SK-N-MC (cell line): ENCODE data around the gene LRRIQ3.
A peak's percentile ranks its signal among the peaks of the same experiment; 100 is the strongest.
"Not testable (repeated sequence)": the region's sequence is repeated elsewhere in the genome, so short reads cannot be mapped to it uniquely, and the experiment has no call there.

Source experiments
- DNase-seq: peaks from one replicate; pipeline ENCODE4 v3.0.0-alpha.2; 2011; ENCODE audit warnings: low read depth, low spot score
- H3K27ac ChIP-seq: fragments of 200-600 bp; sonication (generic); 2 replicates; pipeline ENCODE4 v1.5.1; 2016; ENCODE audit warnings: mixed run types
- H3K36me3 ChIP-seq: fragments of 200-600 bp; sonication (generic); 2 replicates; pipeline ENCODE4 v1.6.1; 2017; ENCODE audit warnings: antibody characterized with exemption, low read length, mixed read lengths; ENCODE audit not compliant: insufficient read depth
- H3K4me3 ChIP-seq: fragments of 200-600 bp; sonication (generic); 2 replicates; pipeline ENCODE4 v1.5.1; 2016
- H3K9ac ChIP-seq: fragments of 200-600 bp; sonication (generic); 2 replicates; pipeline ENCODE4 v1.8.0; 2017; ENCODE audit warnings: mixed run types, mixed read lengths; ENCODE audit not compliant: insufficient read length
- H3K9me3 ChIP-seq: fragments of 200-600 bp; sonication (generic); 2 replicates; pipeline ENCODE4 v1.6.1; 2017; ENCODE audit warnings: low read depth, mild to moderate bottlenecking, antibody characterized with exemption, low read length, moderate library complexity, mixed read lengths
- EZH2 ChIP-seq: fragments of 200-600 bp; sonication (generic); IDR thresholded peaks from one replicate; pipeline ENCODE4 v1.6.1; 2017; ENCODE audit warnings: antibody characterized with exemption
- FOXP2 ChIP-seq: optimal IDR thresholded peaks from 2 replicates; pipeline ENCODE3; 2011; ENCODE audit warnings: mild to moderate bottlenecking, moderate library complexity; ENCODE audit not compliant: insufficient read depth; ENCODE audit errors: extremely low read length, control extremely low read depth
- POLR2AphosphoS5 ChIP-seq: IDR thresholded peaks from 2 replicates; pipeline ENCODE4 v1.6.1; 2012; ENCODE audit warnings: mild to moderate bottlenecking, low read depth, low read length, borderline replicate concordance

LRRIQ3 gene

DNA sequence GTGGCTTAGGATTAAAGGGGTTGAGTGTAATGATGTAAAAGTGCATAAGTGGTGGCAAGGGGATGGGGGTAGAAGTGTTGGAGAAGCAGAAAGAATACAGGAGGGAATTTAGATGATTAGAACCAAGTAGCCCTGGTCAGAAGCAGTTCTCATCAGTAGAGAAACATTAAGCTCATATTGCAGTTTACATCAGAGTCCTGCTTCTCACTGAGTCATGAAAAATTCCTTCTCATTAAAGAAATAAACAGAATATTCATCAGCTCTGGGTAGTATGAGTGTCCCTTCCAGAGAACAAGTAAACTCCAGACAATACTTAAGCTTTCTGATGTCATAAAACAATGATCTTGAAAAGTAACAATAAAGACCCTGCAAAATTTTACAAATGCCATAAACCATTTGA, 36.5 kb downstream of the LRRIQ3 start:
- Histone ChIP-seq H3K4me3 (no peak overlapping the region), H3K27ac (no peak overlapping the region), H3K9ac (no peak overlapping the region), H3K36me3 (no peaks in the 10 kb centered on the region), H3K9me3 (no peaks in the 10 kb centered on the region)
- TF ChIP-seq POLR2AphosphoS5 (no peak), FOXP2 (no peak), EZH2 (no peak)
- DNase-seq: no peak

DNA sequence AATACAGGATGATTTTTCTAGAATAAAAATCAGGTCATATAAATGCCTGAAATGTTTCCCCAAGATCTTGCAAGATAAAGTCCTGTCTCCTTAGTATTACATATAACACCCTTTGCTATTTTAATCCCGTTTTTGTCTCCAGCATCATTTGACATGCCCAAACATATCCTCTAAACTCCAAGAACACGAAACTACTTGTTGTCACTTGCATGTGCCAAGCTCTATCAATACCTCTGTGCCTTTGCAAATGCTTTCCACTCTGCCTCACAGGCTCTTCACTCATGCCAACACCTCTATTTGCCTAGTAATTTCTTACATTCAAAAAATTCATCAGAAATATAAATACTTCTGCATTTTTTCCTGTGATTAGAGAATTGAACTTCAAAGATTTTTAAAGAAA, 37.9 kb downstream of the LRRIQ3 start:
- no peaks in the 10 kb centered on the region for H3K36me3 ChIP-seq
- no peak overlapping the region for H3K9ac ChIP-seq
- no peak overlapping the region for H3K27ac ChIP-seq
- no peak for DNase-seq
- TF ChIP-seq FOXP2 (no peak), POLR2AphosphoS5 (no peak), EZH2 (no peak)
- H3K4me3 ChIP-seq: no peak overlapping the region
- H3K9me3 ChIP-seq: no peaks in the 10 kb centered on the region

DNA sequence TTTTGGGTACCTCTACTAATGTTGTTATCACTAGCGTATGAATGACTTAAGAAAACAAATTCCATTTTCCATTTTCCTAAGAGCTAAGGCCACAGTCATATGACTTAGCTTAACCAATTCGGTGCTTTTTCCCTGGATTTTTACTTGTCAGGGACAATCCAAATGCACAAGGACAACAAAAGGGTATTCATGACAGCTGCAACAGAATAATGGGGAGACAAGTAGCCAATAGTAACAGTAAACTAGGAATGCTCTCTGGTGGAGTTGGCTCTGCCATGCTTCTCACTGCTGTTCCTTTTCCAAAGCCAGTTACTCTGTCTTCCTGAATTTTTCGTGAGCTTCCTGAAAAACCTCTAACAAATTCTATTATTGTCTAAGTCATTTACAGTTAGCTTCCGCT, 52.9 kb downstream of the LRRIQ3 start:
- Histone ChIP-seq H3K9ac (no peak overlapping the region), H3K36me3 (no peaks in the 10 kb centered on the region), H3K4me3 (no peak overlapping the region), H3K9me3 (no peaks in the 10 kb centered on the region; the same call in 1 of the 2 replicates), H3K27ac (no peak overlapping the region)
- no peak for DNase-seq
- TF ChIP-seq POLR2AphosphoS5 (no peak), EZH2 (no peak), FOXP2 (no peak)

DNA sequence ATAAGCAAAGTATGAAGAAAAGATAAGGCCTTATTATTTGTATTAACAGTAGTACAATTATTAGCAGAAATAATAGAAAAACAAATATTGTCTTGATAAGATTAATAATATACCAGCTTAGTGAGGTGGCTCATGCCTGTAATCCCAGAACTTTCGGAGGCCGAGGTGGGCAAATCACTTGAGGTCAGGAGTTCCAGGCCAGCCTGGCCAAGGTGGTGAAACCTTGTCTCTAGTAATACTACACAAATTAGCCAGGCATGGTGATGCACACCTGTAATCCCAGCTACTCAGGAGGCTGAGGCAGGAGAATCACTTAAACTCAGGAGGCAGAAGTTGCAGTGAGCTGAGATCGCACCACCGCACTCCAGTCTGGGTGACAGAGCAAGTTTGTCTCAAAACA, 80.6 kb downstream of the LRRIQ3 start:
- not testable (repeated sequence) for H3K4me3 ChIP-seq, DNase-seq, H3K27ac ChIP-seq, H3K9me3 ChIP-seq, H3K9ac ChIP-seq, H3K36me3 ChIP-seq

DNA sequence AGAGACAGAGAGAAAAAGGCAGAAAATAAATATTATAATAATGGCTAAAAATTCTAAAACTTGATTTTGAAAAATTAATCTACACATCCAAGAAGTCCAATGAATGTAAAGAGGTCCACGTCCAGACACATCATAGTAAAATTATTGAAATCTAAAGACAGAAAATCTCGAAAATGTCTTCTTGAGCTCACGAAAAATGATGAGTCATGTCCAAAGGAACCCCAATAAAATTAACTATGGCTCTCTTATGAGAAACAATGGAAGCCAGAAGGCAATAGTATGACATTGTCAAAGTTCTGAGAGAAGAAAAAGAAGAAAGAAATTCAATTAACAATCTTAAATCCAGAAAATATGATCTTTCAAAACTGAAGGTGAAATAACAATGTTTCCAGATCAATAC, 84.6 kb downstream of the LRRIQ3 start:
- Histone ChIP-seq H3K9ac (no peak overlapping the region), H3K27ac (peak overlapping the region; percentile 21; the same call in 1 of the 2 replicates), H3K4me3 (no peak overlapping the region), H3K9me3 (no peaks in the 10 kb centered on the region), H3K36me3 (no peaks in the 10 kb centered on the region)
- no peak for TF ChIP-seq POLR2AphosphoS5
- no peak for TF ChIP-seq FOXP2
- TF ChIP-seq EZH2: no peak
- DNase-seq: no peak

DNA sequence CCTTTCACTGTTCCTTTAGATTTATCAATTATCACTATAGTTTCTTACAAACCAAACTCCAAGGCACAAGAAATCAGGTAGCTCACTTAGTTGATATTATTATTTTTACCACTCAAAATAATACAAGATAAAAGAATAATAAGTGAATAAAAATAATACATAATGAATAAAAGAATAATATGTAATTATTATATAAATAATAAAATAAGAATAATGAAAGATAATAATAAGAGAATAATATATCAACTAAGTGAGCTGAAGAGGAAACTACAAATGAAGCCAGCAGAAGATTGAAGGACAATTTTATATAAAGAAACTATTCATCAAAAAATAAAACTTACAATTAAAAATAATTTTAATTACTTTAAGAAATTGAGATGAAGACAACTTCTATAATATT, 90.6 kb downstream of the LRRIQ3 start:
- Histone ChIP-seq H3K27ac (no peak overlapping the region), H3K9ac (no peak overlapping the region), H3K9me3 (no peaks in the 10 kb centered on the region), H3K36me3 (no peaks in the 10 kb centered on the region), H3K4me3 (no peak overlapping the region)
- no peak for DNase-seq
- no peak for TF ChIP-seq FOXP2
- no peak for TF ChIP-seq POLR2AphosphoS5
- no peak for TF ChIP-seq EZH2

DNA sequence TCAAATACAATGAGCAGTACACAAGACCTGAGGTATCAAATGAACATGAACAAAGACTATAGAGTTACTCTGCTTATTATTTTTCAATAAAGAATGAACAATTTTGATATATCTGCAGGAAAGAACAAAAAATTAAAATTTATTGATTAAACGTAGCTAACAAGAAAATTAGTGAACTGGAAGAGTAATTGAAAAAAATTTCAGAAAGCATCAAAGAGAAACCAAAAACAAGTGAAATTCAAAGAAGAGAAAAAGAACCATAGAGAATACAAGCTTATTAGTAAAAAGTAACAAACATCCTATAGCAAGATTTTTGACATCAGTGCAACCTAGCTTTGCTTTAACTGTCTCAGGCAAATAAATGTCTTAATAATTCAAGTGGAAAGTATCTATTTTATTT, 106.6 kb downstream of the LRRIQ3 start:
- no peaks in the 10 kb centered on the region for H3K9me3 ChIP-seq
- no peak for TF ChIP-seq FOXP2
- TF ChIP-seq POLR2AphosphoS5: no peak
- no peak for TF ChIP-seq EZH2
- no peak overlapping the region for H3K4me3 ChIP-seq
- H3K27ac ChIP-seq: no peak overlapping the region
- no peak for DNase-seq
- no peak overlapping the region for H3K9ac ChIP-seq
- no peaks in the 10 kb centered on the region for H3K36me3 ChIP-seq

DNA sequence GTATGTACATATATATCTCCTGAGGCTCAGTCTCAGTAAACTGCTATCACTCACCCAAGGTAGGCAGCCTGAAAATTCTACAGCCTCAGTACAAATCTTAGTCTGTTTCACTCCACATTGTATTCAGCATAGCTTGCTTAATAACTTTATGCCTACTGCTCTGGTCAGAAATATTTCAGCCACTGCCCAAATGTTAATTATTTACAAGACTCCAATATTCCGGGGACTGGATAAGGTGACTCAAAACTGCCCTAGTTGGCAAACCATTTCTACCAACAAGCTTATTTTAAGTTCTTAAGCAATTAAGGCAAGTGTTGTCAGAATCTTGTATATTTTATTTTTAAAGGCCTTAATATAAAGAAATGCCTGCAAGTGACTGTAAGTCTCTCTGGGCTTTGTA, 114.8 kb downstream of the LRRIQ3 start:
- TF ChIP-seq EZH2 (no peak), FOXP2 (no peak), POLR2AphosphoS5 (no peak)
- no peak for DNase-seq
- H3K36me3 ChIP-seq: no peaks in the 10 kb centered on the region
- no peak overlapping the region for H3K9ac ChIP-seq
- no peak overlapping the region for H3K27ac ChIP-seq
- H3K4me3 ChIP-seq: no peak overlapping the region
- H3K9me3 ChIP-seq: no peaks in the 10 kb centered on the region

DNA sequence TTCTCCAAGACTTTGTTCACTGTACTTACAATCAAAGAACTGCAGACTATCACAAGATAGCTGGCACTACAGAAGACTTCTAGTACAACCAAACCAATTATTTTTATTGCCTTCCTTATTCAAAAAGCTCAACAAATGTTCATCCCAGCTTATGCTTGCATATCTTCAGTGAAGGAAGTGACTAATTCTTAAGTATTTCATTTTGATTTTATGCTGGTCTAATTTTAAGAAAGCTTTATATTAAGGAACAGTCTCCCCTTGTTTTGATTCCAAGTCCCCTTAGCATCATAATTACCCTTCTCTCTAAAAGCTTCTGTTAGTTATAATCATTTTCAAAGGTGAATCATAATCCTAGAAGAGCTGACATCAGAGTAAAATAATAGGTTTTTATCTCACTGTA, 132.9 kb downstream of the LRRIQ3 start:
- no peak overlapping the region for H3K9ac ChIP-seq
- TF ChIP-seq POLR2AphosphoS5: no peak
- TF ChIP-seq FOXP2: no peak
- no peak for TF ChIP-seq EZH2
- no peak overlapping the region for H3K27ac ChIP-seq
- H3K9me3 ChIP-seq: no peaks in the 10 kb centered on the region
- no peaks in the 10 kb centered on the region for H3K36me3 ChIP-seq
- no peak overlapping the region for H3K4me3 ChIP-seq
- no peak for DNase-seq
